Psoas muscle (tissue), 8 donors: ENCODE data around the gene CARD8. TPM values are rescaled to one million over a fixed set of nuclear protein-coding genes. Genes with fewer than 3 reads are reported as not detected.

Experiments
- ATAC-seq, 4 donors: fragments of 200-7000 bp; cut with Tn5 transposase; one replicate each; pipeline ENCODE4 v1.9.1; 2020; ENCODE audit warnings: moderate library complexity in 3 of 4, mild to moderate bottlenecking in 2 of 4
- DNase-seq, 2 donors: peaks; one replicate each; pipeline ENCODE4 v3.0.0-alpha.2; 2020
- H3K27ac ChIP-seq: fragments of 200-600 bp; one replicate; pipeline ENCODE4 v1.8.0; 2022
- H3K27me3 ChIP-seq, 3 donors: fragments of 200-600 bp in 1 of 3; one replicate each; pipeline versions ENCODE4 v1.6.1 to v1.8.0; 2013 to 2022; ENCODE audit warnings: low read length in 2 of 3, mild to moderate bottlenecking in 2 of 3, moderate library complexity in 1 of 3; ENCODE audit not compliant: insufficient read depth in 3 of 3
- H3K36me3 ChIP-seq, 2 donors: fragments of 200-600 bp in 1 of 2; one replicate each; pipeline versions ENCODE4 v1.6.1 to v1.8.0; 2013 to 2022; ENCODE audit warnings: low read depth in 1 of 2, mild to moderate bottlenecking in 1 of 2, moderate library complexity in 1 of 2; ENCODE audit not compliant: insufficient read depth in 1 of 2
- H3K4me1 ChIP-seq: fragments of 200-600 bp; one replicate; pipeline ENCODE4 v1.8.0; 2022
- H3K4me3 ChIP-seq: fragments of 200-600 bp; one replicate; pipeline ENCODE4 v1.8.0; 2022; ENCODE audit warnings: mild to moderate bottlenecking
- H3K9me3 ChIP-seq: fragments of 200-600 bp; one replicate; pipeline ENCODE4 v1.8.0; 2022
- CTCF ChIP-seq: fragments of 200-600 bp; IDR thresholded peaks from one replicate; pipeline ENCODE4 v1.8.0; 2022; ENCODE audit warnings: antibody characterized with exemption
- WGBS, 3 donors: extraction: QIAGEN DNeasy Blood & Tissue Kit; methylation state at CpG; one replicate each; pipeline versions ENCODE4 v1.1.6 to v1.1.7; 2013; 5-methylcytosine and 5-hydroxymethylcytosine counted together
- intact Hi-C, 2 donors: fragments of 100-400 bp; cut with DNase I; formaldehyde crosslinking; loops; one replicate each; pipeline versions ENCODE4 v1.11.0 to v1.14.2; 2022
- polyA plus RNA-seq, 3 donors: library from polyadenylated mRNA; stranded (reverse); fragments of 200-250 nt; gene quantifications; one replicate each; pipeline ENCODE4 v1.2.3, GENCODE V29; 2013
- total RNA-seq, 4 donors: library from RNA; stranded (reverse); fragmentation: NEBNext Ultra II Directional in 2 of 4; extraction: Animal tissue kit (Norgen Biotek cat#: 25700) in 2 of 4; gene quantifications; one replicate each; pipeline versions ENCODE4 v1.2.1 to v1.2.4, GENCODE V29; 2021 to 2023
- donor health status: healthy with polysubstance abuse.
- donor health status: DM: no; HTN: no; CAD: no; lungs with moderate emphysema.
- donor health status: Bipolar disorder and iron deficiency.
- donor health status: healthy.
- donor health status: DM: yes; HTN: yes; CAD: no.
- donor health status: DM: no; HTN: no; CAD: no.
- donor health status: DM: no; HTN: no; CAD: no.
- donor health status: DM: yes; HTN: yes; CAD: no.

Gene CARD8
- total and polyA plus RNA-seq, 7 donors, result 15.7 to 36.2 (median 26.0) TPM

DNA sequence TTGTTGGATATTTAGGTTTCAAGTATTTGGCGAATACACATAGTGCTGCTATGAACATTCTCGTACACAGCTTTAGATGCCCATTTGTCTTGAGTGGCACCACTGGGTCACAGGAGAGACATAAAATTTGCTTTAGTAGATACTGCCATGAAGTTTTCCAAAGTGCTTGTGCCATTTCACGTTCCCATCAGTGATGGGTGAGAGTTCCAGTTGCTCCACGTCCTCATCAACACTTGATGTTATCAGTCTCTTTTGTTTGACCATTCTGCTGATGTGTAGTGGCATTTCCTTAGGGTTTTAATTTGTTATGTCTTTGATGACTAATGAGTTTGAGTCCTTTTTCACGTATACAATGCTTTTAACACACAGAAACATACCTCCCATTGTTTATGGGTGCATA lies 74.2 kb downstream of the CARD8 start:
- Histone ChIP-seq H3K4me3 (no peak overlapping the region), H3K27ac (no peak overlapping the region), H3K27me3 (no peaks in the 10 kb centered on the region), H3K4me1 (no peaks in the 10 kb centered on the region), H3K9me3 (peaks cover 3% of the 10 kb centered on the region), H3K36me3 (peaks cover 0 to 8% of the 10 kb centered on the region in 2 donors)
- intact Hi-C loops, result no loop called here
- no peak for DNase-seq
- ATAC-seq, result no peak
- no peak for TF ChIP-seq CTCF
- WGBS, 3 donors, result 97 to 98% (median 97%) methylated on average over 5 of the region's 5 CpGs

- H3K27ac ChIP-seq, result no peak overlapping the region
- H3K4me1 ChIP-seq, result peaks cover 4% of the 10 kb centered on the region
- no peak overlapping the region for H3K4me3 ChIP-seq
- DNase-seq (no peak), ATAC-seq (no peak)
- H3K9me3 ChIP-seq, result peaks cover under 1% of the 10 kb centered on the region
- no peaks in the 10 kb centered on the region for H3K27me3 ChIP-seq
- 82 to 100% (median 97%) methylated on average over 3 of the region's 3 CpGs for WGBS, 3 donors
- intact Hi-C loops, result no loop called here
- no peak for TF ChIP-seq CTCF
- peaks cover 3 to 34% of the 10 kb centered on the region in 2 donors for H3K36me3 ChIP-seq
Observed at GRCh38 chr19:48176226-48176625, 79.5 kb downstream of the CARD8 start.

GRCh38 chr19:48175578-48175977 lies 80.1 kb downstream of the CARD8 start:
- WGBS, 3 donors, result 88 to 94% (median 91%) methylated on average over 10 of the region's 10 CpGs
- H3K36me3 ChIP-seq, result peaks cover 3 to 34% of the 10 kb centered on the region in 2 donors
- no peaks in the 10 kb centered on the region for H3K27me3 ChIP-seq
- DNase-seq (no peak), ATAC-seq (no peak)
- no peak overlapping the region for H3K4me3 ChIP-seq
- intact Hi-C loops, result no loop called here
- TF ChIP-seq CTCF, result no peak
- H3K9me3 ChIP-seq, result no peaks in the 10 kb centered on the region
- H3K27ac ChIP-seq, result no peak overlapping the region
- peaks cover 8% of the 10 kb centered on the region for H3K4me1 ChIP-seq

GRCh38 chr19:48174445-48175030 lies 81.2 kb downstream of the CARD8 start:
- no peaks in the 10 kb centered on the region for H3K27me3 ChIP-seq
- H3K27ac ChIP-seq, result no peak overlapping the region
- no peak for TF ChIP-seq CTCF
- no peak overlapping the region for H3K4me3 ChIP-seq
- H3K9me3 ChIP-seq, result no peaks in the 10 kb centered on the region
- DNase-seq (no peak), ATAC-seq (no peak)
- peaks cover 8% of the 10 kb centered on the region for H3K4me1 ChIP-seq
- intact Hi-C loops, result no loop called here
- WGBS, 3 donors, result 83 to 90% (median 87%) methylated on average over 6 of the region's 6 CpGs
- peaks cover 3 to 34% of the 10 kb centered on the region in 2 donors for H3K36me3 ChIP-seq

DNA sequence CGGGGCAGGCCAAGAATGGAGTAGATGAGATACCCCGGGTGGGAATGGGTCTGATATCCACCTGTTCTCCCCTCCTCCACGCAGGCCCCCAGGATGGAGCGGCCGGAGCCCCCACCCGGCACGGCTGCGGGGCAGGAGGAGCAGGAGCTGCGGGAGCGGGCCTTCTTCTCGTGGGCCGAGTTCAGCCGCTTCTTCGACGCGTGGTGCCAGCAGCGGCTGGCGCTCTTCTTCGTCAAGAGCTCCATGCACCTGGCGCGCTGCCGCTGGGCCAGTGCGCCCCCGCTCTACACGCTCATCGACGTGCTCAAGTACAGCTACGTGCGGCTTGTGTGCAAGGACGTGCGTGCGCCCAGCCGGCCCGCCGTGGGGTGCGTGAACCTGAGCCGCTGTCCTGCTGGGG lies 84.0 kb downstream of the CARD8 start:
- H3K9me3 ChIP-seq, result no peaks in the 10 kb centered on the region
- ATAC-seq (no peak), DNase-seq (peak in 1 of 2 donors; percentile 46)
- no peaks in the 10 kb centered on the region for H3K27me3 ChIP-seq
- intact Hi-C loops, result no loop called here
- H3K4me3 ChIP-seq, result peak overlapping the region; percentile 88
- H3K4me1 ChIP-seq, result peaks cover 8% of the 10 kb centered on the region
- H3K36me3 ChIP-seq, result peaks cover 3 to 34% of the 10 kb centered on the region in 2 donors
- WGBS, 3 donors, result 69 to 76% (median 71%) methylated on average over 30 to 37 of the region's 37 CpGs
- H3K27ac ChIP-seq, result no peak overlapping the region
- TF ChIP-seq CTCF, result no peak
